GM18505 (cell line): ENCODE results near the gene DEPDC1.

Experiments used
- ATAC-seq: cut with Tn5 transposase; IDR thresholded peaks from one replicate; pipeline ENCODE4 v1.9.1; 2021; ENCODE audit not compliant: unreplicated experiment
- POLR2A ChIP-seq: IDR thresholded peaks from 4 replicates; pipeline ENCODE4 v1.6.1; 2011; ENCODE audit warnings: borderline replicate concordance; ENCODE audit not compliant: insufficient read depth, insufficient read length; ENCODE audit errors: extremely low read depth

Gene DEPDC1

DNA sequence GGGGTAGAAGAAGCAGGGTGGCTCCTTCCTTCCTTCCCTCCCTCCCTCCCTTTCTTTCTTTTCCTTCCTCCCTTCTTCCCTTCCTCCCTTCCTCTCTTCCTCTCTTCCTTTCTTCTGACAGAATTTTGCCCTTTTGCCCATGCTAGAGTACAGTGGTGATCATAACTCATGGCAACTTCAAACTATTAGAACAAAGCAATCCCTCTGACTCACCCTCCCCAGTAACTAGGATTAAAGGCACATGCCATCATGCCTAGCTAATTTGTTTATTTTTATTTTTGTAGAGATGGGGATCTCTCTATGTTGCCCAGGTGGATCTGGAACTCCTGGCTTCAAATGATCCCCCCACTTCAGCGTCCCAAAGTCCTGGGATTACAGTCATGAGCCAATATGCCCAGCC, 37.1 kb downstream of the DEPDC1 start:
- no peak for TF ChIP-seq POLR2A
- no peak for ATAC-seq

DNA sequence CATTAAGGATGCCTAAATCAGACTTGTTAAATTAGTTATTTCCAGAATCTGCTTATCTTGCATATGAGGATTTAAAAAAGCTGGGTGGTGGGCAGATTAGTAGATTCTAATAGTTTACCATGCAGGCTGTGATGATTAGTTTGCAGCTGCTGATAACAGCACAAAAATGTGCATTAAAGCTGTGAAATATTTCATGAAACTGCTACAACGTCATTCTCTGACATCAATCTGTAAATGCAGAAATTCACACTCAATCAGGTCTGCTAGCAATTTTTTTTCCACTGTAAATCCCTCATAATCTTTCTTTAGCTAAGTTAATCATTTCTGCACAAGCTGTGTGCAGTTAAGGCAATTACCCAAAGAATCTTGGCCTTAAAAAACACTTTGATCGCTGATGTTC, 37.8 kb downstream of the DEPDC1 start:
- no peak for TF ChIP-seq POLR2A
- ATAC-seq, result no peak

DNA sequence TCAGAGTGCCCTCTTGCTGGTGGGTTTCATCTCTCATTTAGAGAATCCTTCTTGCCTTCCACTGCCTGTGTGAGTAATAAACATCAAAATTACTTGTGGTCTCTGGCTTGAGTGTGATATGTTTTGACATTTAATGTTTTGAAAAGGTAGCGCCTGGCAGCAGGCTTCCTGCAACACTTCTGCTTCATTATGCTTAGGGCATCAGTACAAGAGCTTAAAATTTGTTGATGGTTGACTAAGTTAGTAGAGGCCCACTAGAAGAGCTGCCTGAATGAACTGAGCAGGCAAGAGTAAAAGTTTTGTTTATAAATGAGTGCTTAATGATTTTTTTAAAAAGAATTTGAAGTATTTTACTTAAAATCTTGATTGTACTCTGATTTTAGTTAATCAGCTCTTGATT, 40.7 kb downstream of the DEPDC1 start:
- TF ChIP-seq POLR2A, result no peak
- ATAC-seq, result no peak

DNA sequence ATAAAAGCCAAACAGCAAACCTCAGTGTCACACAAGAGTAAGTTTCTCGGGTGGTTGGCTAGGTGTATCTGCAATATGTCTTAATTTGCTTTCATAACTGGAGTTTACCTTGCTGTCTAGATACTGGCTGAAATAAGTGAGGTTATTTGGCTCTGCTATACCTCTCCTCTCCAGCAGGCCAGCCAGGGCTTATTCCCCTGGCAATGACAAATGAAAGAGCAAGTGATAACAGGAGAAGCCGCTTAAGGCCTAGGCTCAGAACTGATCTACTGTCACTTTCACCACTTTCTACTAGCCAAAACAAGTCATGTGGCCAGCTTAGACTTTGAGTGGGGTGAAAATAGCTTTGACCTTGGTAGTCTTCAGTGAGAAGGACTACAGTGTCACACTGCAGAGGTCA, 42.3 kb downstream of the DEPDC1 start:
- peak; percentile 49 for ATAC-seq
- no peak for TF ChIP-seq POLR2A

DNA sequence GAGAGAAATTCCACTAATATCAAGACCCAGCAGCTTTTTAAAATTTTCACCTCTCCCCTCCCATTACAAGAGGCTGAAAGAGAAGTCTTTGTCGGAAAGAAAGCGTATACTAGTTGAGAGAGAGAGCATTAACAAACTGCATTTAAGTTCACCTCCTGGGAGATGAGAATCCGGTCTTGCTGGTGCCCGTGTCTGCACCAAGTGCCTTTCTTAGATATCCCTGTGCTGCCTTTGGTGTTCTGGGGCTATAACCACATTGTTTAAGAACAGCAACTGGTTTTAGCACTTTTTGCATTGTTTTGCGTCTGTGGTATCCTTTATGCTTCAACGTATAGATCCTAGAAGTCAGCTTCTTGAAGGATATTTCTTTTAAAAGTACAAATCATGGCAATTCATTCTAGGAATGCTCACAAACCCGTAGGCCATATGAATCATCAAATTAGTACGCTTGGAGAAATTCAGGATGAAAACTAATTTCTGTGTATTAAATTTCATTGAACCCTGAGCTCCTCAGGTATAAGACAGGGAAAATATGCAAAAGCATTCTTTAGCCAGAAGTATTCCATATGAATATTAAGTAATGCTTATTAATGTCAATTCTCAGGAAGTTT, 43.7 kb downstream of the DEPDC1 start:
- TF ChIP-seq POLR2A, result no peak
- no peak for ATAC-seq

DNA sequence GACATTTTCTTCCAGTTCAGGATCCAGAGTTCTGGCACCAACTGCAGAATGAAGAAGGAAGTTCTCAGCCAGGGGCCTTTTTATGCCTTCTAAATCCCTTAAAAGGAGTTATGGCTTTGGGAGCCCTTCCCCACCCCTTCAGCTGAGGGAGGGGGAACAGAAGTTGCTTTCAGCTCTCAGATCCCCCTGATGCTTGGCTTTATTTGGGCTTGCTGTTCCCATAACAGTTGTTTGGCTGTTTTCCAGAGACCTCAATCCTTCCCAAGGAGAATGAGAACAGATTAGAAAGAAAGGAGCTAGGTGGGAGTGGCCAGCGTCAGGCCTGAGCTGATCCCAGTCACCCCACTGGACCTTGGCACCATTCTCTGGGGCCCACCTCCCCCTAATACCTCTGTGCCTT, 47.0 kb downstream of the DEPDC1 start, which contains the start of gene RPE65:
TSS of gene RPE65 (minus strand) at position 54 of the 400 bp plus-strand sequence. CDS start at position 5, 49 bp downstream.
- ATAC-seq, result no peak
- TF ChIP-seq POLR2A, result no peak

DNA sequence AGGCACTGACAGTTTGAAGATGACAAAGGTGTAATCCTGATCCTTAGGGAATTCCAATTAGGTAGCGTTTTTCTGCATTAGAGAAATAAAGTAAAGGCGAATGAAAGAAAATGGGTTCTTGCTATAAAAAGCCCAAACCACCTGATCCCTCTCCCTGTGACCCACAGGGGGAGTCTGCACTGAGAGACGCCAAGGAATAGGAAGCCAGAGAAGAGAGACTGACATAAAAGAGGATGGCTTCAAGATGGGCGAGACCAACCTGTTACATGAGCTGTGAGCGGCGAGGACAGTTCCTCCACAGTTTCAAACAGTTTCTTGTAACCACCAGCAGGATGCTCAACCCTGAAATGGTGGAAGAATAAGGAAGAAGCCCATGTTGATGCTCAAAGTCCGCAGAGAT, 48.5 kb downstream of the DEPDC1 start:
- TF ChIP-seq POLR2A, result no peak
- ATAC-seq, result no peak

DNA sequence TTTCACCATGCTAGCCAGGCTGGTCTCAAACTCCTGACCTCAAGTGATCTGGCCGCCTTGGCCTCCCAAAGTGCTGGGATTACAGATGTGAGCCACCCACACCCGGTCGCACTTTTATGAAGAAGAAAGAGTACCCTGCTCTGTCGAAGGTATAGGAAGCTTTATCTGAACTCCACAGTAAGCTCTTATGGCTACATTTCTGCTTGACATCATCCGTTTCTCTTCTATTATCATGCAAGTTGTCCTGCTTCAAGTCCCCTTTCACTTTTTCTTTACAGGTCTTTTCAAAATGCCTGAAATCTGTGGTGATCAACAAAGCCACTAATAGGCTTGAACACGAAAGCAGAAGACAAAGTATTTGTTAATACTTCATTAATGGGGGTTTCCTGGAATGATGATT, 51.2 kb downstream of the DEPDC1 start:
- no peak for ATAC-seq
- no peak for TF ChIP-seq POLR2A

DNA sequence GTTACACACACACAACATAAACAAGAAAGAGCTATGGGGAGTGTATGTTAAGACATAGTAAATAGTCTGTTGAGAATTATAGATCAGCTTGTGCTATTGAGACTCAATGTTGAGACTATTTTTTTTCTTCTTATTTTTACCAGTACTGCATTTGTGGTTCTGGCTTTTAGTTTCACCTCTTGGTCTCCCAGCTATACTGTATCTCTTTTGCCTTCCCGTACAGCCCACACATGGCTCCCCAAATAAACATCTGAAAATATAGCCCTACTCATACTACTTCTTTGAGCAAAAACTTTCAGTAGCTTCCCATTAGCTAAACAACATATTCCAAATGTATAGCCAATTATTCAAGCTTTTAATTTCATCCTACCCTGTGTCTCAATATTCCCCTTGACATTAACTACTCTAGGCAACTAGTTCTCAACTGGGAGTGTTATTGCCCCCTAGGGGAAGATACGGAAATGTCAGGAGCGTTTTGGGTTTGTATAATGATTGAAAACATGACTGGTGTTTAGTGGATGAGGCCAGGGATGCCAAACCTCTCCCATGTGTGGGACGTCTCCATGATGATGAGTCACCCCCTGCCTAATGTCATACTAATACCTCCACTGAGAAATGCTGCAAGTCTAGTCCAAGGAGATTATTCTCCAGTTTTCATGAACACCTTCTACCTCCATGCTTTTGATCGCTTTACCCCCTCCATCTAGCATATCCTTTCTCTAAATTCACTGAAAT, 53.9 kb downstream of the DEPDC1 start:
- ATAC-seq, result peak; percentile 78
- TF ChIP-seq POLR2A, result no peak

DNA sequence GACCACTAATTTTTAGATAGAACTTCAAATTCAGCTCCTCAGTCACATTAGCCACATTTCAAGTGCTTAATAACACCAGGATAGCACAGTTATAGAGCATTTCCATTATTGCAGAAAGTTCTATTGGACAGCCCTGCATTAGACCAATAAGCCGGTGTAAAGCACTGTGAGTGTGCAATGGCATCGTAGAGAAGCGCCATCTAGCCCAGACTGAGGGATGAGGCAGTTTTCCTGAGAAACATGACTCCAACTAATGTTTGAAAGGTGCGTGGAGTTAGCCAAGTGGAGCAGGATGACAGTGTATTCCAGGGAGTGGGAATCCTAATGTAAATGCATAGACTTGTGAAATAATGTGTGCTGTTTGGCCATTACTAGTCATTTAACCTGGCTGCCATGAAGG, 54.9 kb downstream of the DEPDC1 start:
- TF ChIP-seq POLR2A, result no peak
- ATAC-seq, result no peak

DNA sequence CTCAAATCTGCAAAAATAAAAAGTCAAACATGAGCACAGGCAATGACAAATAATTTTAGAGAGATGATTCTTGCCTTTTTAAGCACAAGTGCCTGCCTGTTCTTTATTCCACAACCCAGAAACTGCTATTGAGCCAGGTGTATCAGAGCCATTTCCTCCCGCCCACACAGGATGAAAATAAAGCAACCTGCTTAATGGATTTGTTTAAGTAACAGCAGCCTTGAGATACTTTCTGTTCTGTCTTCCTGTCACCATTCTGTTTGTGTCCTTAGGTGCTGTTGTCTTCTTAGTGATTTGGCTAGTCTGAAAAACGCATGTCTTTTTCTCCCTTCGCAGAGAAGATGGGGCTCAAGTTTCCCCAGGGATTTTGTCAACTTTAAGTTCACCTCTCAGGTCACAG, 58.6 kb downstream of the DEPDC1 start:
- peak; percentile 71 for ATAC-seq
- no peak for TF ChIP-seq POLR2A

DNA sequence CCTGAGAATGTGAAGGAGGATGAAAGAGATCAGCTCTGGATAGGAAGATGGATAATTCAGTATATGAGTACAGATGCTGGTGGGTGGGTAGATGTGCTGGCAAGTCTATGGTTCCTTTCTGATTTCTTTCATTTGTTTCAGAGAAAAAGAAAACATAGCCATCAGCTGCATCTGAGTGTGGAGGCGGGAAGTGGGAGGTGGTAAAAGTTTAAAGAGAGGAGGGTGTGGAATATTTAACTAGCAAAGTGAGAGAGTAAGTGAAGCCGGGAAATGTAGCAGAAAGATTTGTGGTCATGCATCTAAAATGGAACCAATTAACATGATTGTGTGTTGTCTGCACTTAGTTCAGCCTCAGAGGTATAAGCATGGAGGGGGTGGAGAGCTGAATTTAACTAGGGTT, 63.5 kb downstream of the DEPDC1 start:
- no peak for TF ChIP-seq POLR2A
- ATAC-seq, result no peak

DNA sequence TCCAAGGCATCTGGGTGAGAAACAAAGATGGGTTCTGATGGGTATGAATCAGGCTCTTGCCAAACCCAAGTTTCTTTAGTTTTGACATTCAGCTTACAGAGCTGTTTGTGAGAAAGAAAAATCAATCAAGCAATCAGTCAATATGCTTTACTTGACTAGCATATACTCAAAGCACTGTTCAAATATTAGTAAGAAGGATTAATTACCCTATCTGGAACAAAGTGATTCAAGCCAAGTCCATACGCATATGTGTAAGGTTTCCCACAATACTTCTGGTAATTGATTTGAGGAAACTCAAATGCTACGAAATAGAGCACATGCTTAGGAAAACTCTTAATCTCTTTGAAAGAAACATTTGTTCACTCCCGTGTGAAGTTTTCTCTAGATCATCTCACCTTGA, 65.8 kb downstream of the DEPDC1 start:
- TF ChIP-seq POLR2A, result no peak
- no peak for ATAC-seq

DNA sequence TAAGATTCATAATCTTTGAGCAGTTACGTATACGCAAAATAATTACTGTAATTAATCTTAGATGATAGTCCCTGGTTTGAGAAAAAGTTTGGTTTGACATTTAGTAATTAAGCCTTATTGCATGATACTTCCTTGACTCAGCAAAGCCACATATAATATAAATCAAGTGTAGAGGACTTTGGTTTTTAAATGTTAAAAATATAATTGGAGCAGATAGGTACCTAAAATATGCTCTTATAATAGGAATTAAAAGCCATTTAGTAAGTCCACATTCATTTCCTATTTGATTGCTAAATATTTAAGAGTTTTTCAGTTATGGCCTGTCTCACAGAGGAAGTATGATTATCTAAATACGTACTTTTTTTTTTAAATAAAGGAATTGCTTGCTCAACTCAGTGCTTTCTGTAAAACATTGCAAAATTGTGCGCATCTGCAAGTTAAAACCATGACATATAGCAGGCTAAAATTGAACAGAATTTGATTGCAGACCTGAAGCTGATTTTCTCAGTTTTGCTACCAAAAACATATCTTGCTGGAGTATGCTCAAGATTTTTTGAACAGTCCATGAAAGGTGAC, 67.6 kb downstream of the DEPDC1 start:
- no peak for TF ChIP-seq POLR2A
- ATAC-seq, result no peak

DNA sequence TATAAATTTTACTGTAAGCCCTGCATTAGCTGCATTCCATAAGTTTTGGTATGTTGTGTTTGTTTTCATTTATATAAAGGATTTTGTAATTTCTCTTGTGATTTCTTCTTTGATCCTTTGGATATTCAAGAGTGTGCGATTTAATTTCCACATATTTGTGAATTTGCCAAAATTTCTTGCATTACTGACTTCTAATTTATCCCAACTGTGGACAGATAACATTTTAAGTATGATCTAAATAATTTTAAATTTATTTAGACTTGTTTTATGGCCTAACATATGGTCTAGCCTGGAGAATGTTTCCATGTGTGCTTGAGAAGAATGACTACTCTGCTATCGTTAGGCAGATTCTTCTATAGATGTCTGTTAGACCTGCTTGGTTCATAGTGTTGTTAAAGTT, 70.3 kb downstream of the DEPDC1 start:
- ATAC-seq, result no peak
- TF ChIP-seq POLR2A, result no peak
